C4-2B (cell line): ENCODE measurements around the gene ABHD12B.

Experiments
- H3K27ac ChIP-seq: fragments of 450-650 bp; 2 replicates; pipeline ENCODE4 v1.5.1; 2017
- ZFX ChIP-seq: fragments of 450-650 bp; IDR thresholded peaks from 2 replicates; pipeline ENCODE4 v1.6.1; 2017
- TF ChIP-seq, protein P1 (sequence below): fragments of 450-650 bp; conservative IDR thresholded peaks from 2 replicates; pipeline ENCODE4 v1.5.1; 2017; ENCODE audit warnings: mild to moderate bottlenecking

Gene ABHD12B, protein sequence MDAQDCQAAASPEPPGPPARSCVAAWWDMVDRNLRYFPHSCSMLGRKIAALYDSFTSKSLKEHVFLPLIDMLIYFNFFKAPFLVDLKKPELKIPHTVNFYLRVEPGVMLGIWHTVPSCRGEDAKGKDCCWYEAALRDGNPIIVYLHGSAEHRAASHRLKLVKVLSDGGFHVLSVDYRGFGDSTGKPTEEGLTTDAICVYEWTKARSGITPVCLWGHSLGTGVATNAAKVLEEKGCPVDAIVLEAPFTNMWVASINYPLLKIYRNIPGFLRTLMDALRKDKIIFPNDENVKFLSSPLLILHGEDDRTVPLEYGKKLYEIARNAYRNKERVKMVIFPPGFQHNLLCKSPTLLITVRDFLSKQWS

DNA sequence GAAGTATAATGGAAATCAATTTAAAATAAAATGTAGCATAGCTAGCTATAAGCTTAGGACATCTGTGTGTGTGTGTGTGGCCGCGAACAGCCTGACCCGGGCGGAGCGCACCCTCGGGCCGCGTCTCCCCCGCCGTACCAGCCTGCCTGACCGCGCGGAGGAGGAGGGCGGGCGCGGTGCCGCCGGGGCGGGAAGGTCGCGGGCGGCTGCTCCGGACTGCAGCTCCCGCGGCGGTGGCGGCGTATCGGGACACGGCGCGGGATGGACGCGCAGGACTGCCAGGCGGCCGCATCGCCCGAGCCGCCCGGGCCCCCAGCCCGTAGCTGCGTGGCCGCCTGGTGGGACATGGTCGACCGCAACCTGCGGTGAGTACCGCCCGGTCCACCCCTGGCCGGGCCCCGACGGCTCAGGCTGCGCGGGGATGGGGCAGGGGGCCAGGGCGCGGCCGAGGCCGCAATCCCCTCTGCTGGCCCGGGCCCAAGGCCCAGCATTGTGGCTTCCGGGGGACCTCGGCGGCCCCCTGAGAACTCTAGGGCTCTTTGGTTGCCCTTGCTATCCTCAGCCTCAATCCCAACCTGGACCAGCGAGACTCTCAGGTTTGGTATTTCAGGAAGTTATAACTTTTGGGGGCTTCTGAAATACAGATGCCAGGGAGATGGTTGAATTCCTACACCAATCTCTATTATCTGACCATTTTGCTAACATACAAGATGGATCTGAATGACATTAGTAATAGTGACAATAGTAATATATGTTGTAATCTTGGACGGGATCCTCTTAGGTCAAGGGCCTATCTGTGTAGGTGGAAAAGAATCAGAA, at the start of gene ABHD12B:
ABHD12B (plus strand) TSS at position 140 of the 819 bp plus-strand sequence; CDS start at position 262, 122 bp downstream.
- TF ChIP-seq, protein P1, sequence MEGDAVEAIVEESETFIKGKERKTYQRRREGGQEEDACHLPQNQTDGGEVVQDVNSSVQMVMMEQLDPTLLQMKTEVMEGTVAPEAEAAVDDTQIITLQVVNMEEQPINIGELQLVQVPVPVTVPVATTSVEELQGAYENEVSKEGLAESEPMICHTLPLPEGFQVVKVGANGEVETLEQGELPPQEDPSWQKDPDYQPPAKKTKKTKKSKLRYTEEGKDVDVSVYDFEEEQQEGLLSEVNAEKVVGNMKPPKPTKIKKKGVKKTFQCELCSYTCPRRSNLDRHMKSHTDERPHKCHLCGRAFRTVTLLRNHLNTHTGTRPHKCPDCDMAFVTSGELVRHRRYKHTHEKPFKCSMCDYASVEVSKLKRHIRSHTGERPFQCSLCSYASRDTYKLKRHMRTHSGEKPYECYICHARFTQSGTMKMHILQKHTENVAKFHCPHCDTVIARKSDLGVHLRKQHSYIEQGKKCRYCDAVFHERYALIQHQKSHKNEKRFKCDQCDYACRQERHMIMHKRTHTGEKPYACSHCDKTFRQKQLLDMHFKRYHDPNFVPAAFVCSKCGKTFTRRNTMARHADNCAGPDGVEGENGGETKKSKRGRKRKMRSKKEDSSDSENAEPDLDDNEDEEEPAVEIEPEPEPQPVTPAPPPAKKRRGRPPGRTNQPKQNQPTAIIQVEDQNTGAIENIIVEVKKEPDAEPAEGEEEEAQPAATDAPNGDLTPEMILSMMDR = no peak
- no peak for TF ChIP-seq ZFX
- H3K27ac ChIP-seq = no peak within 1 kb of the TSS

DNA sequence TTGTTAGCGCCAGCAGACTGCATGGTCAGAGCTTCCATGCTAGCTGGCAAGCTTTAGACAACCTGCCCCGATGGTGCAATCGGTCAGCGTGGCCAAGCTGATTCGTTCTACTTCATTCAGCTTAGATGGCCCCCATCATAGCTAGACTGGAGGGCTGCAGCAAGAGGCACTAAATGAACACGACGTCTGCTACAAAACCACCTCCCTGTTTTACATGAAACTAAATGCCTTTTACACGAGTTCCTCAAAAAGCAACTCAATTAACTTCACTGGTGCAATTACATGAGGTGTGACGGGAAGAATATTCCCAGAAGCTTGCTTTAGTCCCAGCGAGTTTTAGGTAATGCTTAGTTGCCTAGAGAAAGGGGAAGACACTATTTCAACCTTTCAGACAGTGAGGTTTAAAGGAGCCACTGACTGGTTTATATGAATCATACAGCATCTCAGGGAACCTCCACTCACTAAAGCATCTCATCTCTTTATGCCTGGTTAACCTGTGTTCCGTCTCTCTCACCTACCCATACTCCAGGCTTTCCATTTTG, 49.3 kb upstream of the ABHD12B start:
- TF ChIP-seq, protein P1 = no peak
- no peak for TF ChIP-seq ZFX
- H3K27ac ChIP-seq = no peak overlapping the region

DNA sequence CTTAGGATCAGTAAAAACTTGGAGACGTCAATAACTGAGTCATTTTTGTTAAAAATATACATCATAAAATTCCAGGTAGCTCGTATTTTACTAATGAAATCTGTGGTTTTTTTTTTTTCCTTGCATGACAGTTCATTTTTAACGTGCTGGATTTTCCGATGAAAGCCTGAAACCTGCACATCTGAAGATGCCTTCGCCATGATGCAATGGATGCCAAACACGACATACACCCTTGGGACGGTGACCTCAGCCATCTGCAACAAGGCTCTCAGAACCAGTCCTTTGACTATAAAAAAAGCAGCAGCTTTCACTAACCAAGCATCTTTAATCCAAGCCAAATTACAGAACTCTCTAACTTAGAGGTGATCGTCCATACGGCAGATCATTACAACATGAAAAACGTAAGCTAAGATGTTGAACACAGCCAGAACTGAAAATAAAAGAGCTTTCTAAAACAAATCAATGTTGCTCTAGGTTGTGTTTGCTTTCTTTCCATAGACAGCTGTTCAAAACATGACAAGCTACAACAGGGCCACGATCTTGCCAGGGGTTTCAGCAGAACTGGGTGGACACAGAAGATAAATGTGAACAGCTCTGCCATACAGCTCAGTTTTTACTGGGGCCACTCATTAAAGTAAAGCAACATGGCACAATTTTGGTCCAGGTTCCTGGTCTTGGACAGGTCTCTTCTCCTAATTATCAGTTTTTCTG, 48.6 kb upstream of the ABHD12B start:
- TF ChIP-seq ZFX = no peak
- TF ChIP-seq, protein P1 = no peak
- H3K27ac ChIP-seq = no peak overlapping the region

DNA sequence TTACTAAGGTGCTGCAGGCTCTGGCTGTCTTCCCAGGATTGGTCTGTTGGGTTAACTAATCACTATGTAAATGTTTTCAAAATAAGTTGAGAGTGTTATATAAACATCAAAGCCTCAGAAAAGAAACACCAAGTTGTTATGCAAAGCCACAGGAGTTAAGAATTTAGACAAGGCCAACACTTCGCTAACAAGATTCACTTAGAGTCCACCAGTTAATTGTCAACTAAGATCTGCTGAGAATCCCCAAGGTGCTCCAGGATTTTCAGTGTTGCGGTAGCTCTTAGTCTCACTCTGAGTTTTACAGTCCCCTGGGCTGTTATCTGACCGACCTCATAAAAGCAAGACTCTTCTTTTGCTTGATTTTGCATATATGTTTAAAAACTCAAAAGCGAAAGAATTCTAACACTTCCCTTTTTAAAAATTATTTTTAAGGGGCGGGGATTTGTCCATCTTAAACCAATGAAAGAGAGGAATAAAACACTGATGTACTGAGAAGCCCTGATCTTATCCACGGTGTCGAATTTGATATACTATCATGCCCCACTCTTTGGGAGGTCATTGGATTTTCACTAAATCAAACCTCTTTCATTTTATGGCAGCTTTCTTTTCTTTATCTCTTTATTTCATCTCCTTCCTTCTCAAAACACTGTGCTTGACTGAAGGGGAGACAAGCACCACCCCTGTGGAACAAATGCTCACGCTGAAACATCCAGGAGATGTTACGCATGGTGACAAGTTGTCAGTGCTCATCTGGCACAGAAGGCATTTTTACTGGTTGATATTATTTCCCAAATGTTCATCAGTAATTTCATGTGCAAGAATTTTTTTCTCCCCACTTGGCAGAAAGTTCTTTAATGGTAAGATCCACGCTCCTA, 47.9 kb upstream of the ABHD12B start:
- H3K27ac ChIP-seq = no peak overlapping the region
- no peak for TF ChIP-seq ZFX
- TF ChIP-seq, protein P1 = no peak

DNA sequence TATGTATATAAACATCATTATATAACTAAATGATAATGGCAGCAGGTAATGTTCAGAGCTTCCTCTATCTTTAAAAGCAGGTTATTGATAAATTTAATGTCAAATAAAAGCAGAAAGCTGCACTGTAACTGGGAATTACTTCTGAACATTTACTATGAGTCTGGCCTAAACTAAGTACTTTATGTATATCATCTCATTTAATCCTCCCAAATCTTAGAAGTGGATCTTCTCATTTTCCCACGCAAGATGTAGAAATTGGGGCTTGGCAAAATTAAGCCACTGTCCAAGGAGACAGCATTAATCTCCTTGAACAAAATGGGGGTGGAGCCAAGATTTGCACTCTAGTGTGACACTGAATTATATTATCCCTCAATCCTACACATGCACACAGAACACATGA, 46.5 kb upstream of the ABHD12B start:
- TF ChIP-seq ZFX = no peak
- TF ChIP-seq, protein P1 = no peak
- no peak overlapping the region for H3K27ac ChIP-seq

DNA sequence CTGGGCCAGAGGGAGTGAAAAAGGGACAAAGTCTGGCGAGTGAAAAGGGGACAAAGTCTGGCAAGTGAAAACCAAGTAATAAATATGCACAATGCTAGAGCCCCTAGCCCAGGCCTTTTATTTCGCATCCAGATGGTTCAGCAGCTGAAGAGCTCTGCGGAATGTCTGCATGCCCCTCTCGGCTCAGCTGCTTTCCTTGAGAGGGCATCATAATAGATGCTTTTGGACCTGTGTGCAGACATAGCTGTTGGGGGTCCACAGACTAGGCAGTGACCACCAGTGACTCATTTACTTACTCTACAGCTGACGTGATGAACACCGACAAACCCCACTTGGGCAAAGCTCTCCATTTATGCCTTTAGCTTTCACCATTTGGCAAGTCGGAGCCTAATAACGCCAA, 45.2 kb upstream of the ABHD12B start:
- TF ChIP-seq ZFX = no peak
- TF ChIP-seq, protein P1 = no peak
- no peak overlapping the region for H3K27ac ChIP-seq
